Measurements from ENCODE around the gene GFER. TPM values are rescaled to one million over a fixed set of nuclear protein-coding genes. Genes with fewer than 3 reads are reported as not detected.
"Not testable (repeated sequence)": the region's sequence is repeated elsewhere in the genome, so short reads cannot be mapped to it uniquely, and the experiment has no call there.

Gene GFER
- total and polyA plus RNA-seq, 4 donors = 7.4 to 28.4 (median 15.1) TPM

DNA sequence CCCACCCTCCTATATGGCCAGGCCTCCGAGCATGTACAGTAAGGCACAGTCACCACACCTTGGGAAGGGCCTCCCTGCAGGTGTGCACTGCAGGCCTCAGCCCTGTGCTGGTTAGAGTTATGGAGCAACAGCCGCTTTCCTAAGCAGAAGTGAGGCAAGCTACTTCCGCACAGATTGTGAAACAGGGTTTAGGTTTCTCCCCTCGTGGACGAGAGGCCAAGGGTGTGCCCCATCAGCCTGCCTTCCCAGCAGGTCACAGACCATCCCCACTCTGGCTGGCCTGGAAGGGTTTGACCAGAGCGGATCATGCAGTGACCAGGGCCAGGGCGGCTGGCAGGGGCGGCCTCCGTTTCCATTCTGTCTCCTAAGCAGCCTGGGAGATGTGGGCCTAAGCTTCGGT lies 45.7 kb upstream of the GFER start (continued):
- TF ChIP-seq, protein P1, sequence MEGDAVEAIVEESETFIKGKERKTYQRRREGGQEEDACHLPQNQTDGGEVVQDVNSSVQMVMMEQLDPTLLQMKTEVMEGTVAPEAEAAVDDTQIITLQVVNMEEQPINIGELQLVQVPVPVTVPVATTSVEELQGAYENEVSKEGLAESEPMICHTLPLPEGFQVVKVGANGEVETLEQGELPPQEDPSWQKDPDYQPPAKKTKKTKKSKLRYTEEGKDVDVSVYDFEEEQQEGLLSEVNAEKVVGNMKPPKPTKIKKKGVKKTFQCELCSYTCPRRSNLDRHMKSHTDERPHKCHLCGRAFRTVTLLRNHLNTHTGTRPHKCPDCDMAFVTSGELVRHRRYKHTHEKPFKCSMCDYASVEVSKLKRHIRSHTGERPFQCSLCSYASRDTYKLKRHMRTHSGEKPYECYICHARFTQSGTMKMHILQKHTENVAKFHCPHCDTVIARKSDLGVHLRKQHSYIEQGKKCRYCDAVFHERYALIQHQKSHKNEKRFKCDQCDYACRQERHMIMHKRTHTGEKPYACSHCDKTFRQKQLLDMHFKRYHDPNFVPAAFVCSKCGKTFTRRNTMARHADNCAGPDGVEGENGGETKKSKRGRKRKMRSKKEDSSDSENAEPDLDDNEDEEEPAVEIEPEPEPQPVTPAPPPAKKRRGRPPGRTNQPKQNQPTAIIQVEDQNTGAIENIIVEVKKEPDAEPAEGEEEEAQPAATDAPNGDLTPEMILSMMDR (IDR thresholded peaks at IDR 0.05; ENCODE audit: low read depth, low read length, missing input control) = no peak
- TF ChIP-seq FOXA2 (IDR thresholded peaks at IDR 0.05) (peak; percentile 31), HNF4G (IDR thresholded peaks at IDR 0.05) (peak; percentile 32), JUND (IDR thresholded peaks at IDR 0.05) (peak in 1 of 2 donors; percentile 15), EGR1 (IDR thresholded peaks at IDR 0.05; ENCODE audit: low read depth in 2 of 2) (peak; percentile 49 to 85)

DNA sequence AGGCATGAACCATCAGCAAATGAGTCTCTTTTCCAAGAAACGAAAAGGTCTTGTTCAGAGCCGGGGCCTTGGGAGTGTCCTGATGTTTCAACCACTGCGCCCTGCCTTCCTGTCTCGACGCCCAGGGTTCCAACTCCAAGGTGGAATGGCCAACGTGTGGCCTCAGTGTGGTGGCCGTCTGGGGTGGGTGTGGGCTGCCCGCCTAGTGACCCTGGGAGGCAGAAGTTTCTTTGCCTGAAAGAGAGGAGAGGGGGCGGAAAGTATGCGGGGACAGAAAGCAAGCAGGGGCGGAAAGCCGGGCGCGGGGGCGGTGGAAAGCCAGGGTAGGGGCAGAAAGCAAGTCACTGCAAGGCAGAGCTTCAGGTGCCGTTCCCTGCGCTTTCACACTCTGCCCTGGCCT lies 45.1 kb upstream of the GFER start:
- H3K4me1 ChIP-seq (ENCODE audit: control insufficient read depth in 4 of 4, insufficient read depth in 4 of 4, low read length in 3 of 4) = peaks cover 11 to 59% (median 43%) of the 10 kb centered on the region in 4 donors
- TF ChIP-seq FOXA1 (IDR thresholded peaks at IDR 0.05) (no peak), HNF4G (IDR thresholded peaks at IDR 0.05) (no peak), EGR1 (IDR thresholded peaks at IDR 0.05; ENCODE audit: low read depth in 2 of 2) (no peak), JUND (IDR thresholded peaks at IDR 0.05) (no peak)
- TF ChIP-seq, protein P1 (IDR thresholded peaks at IDR 0.05; ENCODE audit: low read depth, low read length, missing input control) = no peak
- H3K9ac ChIP-seq (ENCODE audit: low read depth in 1 of 2, low read length in 2 of 2) = no peak overlapping the region
- H3K27ac ChIP-seq (ENCODE audit: low read depth in 1 of 2, low read length in 2 of 2) = peak overlapping the region; percentile 51 to 62
- H3K27me3 ChIP-seq (ENCODE audit: control insufficient read depth in 4 of 4, insufficient read depth in 4 of 4, low read length in 3 of 4) = no peaks in the 10 kb centered on the region
- H3K36me3 ChIP-seq (ENCODE audit: control insufficient read depth in 4 of 4, insufficient read depth in 3 of 4, low read depth in 1 of 4, low read length in 3 of 4) = peaks cover 4 to 26% (median 17%) of the 10 kb centered on the region in 4 donors
- WGBS = 87% methylated on average over 17 of the region's 17 CpGs
- H3K9me3 ChIP-seq (ENCODE audit: control insufficient read depth in 4 of 4, low read length in 3 of 4) = no peaks in the 10 kb centered on the region
- H3K4me3 ChIP-seq (ENCODE audit: low read depth in 1 of 3, low read length in 3 of 3) = no peak overlapping the region
- DNase-seq (ENCODE audit: low spot score) = no peak

DNA sequence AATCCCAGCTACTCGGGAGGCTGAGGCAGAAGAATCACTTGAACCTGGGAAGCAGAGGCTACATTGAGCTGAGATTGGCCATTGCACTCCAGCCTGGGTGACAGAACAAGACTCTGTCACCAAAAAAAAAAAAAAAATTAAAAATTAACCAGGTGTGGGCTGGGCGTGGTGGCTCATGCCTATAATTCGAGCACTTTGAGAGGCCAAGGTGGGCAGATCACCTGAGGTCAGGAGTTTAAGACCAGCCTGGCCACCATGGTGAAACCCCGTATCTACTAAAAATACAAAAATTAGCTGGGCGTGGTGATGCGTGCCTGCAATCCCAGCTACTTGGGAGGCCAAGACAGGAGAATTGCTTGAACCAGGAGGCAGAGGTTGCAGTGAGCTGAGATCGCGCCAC lies 44.2 kb upstream of the GFER start:
- not testable (repeated sequence) for H3K4me3 ChIP-seq (ENCODE audit: low read depth in 1 of 3, low read length in 3 of 3); H3K27me3 ChIP-seq (ENCODE audit: control insufficient read depth in 4 of 4, insufficient read depth in 4 of 4, low read length in 3 of 4); DNase-seq (ENCODE audit: low spot score); H3K9me3 ChIP-seq (ENCODE audit: control insufficient read depth in 4 of 4, low read length in 3 of 4); H3K9ac ChIP-seq (ENCODE audit: low read depth in 1 of 2, low read length in 2 of 2)
- WGBS = 59% methylated on average over 8 of the region's 8 CpGs
- H3K27ac ChIP-seq (ENCODE audit: low read depth in 1 of 2, low read length in 2 of 2) = peak overlapping the region in 1 of 2 donors; percentile 96
- TF ChIP-seq HNF4A (conservative IDR thresholded peaks at IDR 0.05) = peak in 1 of 2 donors; percentile 7
- peak in 1 of 2 donors; percentile 9 for TF ChIP-seq RXRA (IDR thresholded peaks at IDR 0.05)
- H3K36me3 ChIP-seq (ENCODE audit: control insufficient read depth in 4 of 4, insufficient read depth in 3 of 4, low read depth in 1 of 4, low read length in 3 of 4) = peaks cover 4 to 26% (median 17%) of the 10 kb centered on the region in 4 donors
- H3K4me1 ChIP-seq (ENCODE audit: control insufficient read depth in 4 of 4, insufficient read depth in 4 of 4, low read length in 3 of 4) = peaks cover 11 to 61% (median 43%) of the 10 kb centered on the region in 4 donors

DNA sequence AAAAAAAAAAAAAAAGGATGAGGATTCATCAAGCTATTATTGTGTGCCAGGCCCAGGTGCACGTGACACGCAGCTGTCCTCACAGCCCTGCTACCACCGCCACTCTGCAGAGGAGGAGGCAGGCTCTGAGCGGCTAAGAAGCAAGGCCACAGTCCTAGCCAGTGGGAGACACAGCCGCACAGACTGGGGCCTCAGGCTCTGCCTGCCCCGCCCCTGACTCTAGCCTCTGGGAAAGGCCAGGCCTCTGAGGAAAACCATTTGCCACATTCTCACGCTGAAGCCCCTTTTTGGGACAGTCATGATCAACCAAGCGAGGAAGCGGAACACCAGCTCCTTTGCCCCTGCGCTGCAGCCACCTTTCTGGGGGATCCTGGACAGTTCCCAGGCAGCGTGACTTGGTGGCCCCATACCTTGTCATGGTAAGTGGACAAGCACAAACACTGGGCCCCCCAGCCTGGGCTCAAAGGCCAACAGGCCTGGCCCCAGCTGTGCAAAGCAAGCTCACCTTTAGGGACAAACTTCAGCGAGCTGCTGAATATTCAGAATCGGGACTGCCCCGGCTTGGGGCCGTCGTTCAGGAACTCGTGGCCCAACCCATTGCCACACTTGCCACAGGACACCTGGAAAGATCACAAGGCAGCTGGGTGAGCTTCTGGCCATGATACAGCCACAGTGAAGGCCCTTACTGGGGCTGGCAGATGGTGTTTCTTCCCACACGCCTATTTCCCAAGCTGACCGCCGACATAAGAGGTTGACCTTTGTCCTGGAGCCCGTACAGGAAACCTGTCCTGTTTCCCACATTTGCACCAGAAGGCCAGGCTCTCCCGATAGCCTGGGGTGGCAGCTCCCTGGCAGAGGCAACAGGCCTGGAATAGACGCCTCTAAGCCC lies 43.5 kb upstream of the GFER start:
- peak overlapping the region; percentile 65 to 92 (median 91) for H3K4me3 ChIP-seq (ENCODE audit: low read depth in 1 of 3, low read length in 3 of 3)
- 47% methylated on average over 23 of the region's 23 CpGs for WGBS
- H3K36me3 ChIP-seq (ENCODE audit: control insufficient read depth in 4 of 4, insufficient read depth in 3 of 4, low read depth in 1 of 4, low read length in 3 of 4) = peaks cover 4 to 26% (median 17%) of the 10 kb centered on the region in 4 donors
- DNase-seq (ENCODE audit: low spot score) = no peak
- peak overlapping the region in 1 of 2 donors; percentile 77 for H3K9ac ChIP-seq (ENCODE audit: low read depth in 1 of 2, low read length in 2 of 2)
- peaks cover 11 to 61% (median 43%) of the 10 kb centered on the region in 4 donors for H3K4me1 ChIP-seq (ENCODE audit: control insufficient read depth in 4 of 4, insufficient read depth in 4 of 4, low read length in 3 of 4)
- peak overlapping the region; percentile 95 to 96 for H3K27ac ChIP-seq (ENCODE audit: low read depth in 1 of 2, low read length in 2 of 2)
- H3K27me3 ChIP-seq (ENCODE audit: control insufficient read depth in 4 of 4, insufficient read depth in 4 of 4, low read length in 3 of 4) = no peaks in the 10 kb centered on the region
- H3K9me3 ChIP-seq (ENCODE audit: control insufficient read depth in 4 of 4, low read length in 3 of 4) = no peaks in the 10 kb centered on the region
- TF ChIP-seq FOXA1 (IDR thresholded peaks at IDR 0.05) (no peak), TAF1 (conservative IDR thresholded peaks at IDR 0.05) (peak; percentile 87), FOXA2 (IDR thresholded peaks at IDR 0.05) (peak; percentile 43), SP1 (IDR thresholded peaks at IDR 0.05) (peak; percentile 88), EGR1 (IDR thresholded peaks at IDR 0.05; ENCODE audit: low read depth in 2 of 2) (peak in 1 of 2 donors; percentile 43), HNF4G (IDR thresholded peaks at IDR 0.05) (peak; percentile 73)
- TF ChIP-seq, protein P2, sequence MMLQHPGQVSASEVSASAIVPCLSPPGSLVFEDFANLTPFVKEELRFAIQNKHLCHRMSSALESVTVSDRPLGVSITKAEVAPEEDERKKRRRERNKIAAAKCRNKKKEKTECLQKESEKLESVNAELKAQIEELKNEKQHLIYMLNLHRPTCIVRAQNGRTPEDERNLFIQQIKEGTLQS (IDR thresholded peaks at IDR 0.05) = no peak
- TF ChIP-seq, protein P1 (IDR thresholded peaks at IDR 0.05; ENCODE audit: low read depth, low read length, missing input control) = no peak
- TF ChIP-seq, protein P3, sequence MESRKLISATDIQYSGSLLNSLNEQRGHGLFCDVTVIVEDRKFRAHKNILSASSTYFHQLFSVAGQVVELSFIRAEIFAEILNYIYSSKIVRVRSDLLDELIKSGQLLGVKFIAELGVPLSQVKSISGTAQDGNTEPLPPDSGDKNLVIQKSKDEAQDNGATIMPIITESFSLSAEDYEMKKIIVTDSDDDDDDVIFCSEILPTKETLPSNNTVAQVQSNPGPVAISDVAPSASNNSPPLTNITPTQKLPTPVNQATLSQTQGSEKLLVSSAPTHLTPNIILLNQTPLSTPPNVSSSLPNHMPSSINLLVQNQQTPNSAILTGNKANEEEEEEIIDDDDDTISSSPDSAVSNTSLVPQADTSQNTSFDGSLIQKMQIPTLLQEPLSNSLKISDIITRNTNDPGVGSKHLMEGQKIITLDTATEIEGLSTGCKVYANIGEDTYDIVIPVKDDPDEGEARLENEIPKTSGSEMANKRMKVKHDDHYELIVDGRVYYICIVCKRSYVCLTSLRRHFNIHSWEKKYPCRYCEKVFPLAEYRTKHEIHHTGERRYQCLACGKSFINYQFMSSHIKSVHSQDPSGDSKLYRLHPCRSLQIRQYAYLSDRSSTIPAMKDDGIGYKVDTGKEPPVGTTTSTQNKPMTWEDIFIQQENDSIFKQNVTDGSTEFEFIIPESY (IDR thresholded peaks at IDR 0.05) = peak; percentile 57
